Astrocyte of the spinal cord (primary cell): ENCODE measurements around the gene SRGAP3.

Experiments used
- DNase-seq: peaks from one replicate; pipeline ENCODE4 v3.0.0; 2011; ENCODE audit warnings: low read depth, low spot score
- H3K4me3 ChIP-seq: 2 replicates; pipeline ENCODE4 v1.5.1; 2011; ENCODE audit warnings: low read depth, mild to moderate bottlenecking, low read length, moderate library complexity
- CTCF ChIP-seq: IDR thresholded peaks from 2 replicates; pipeline ENCODE4 v1.5.1; 2012; ENCODE audit warnings: low read depth, mild to moderate bottlenecking, low read length, inconsistent platforms
- in situ Hi-C: cut with HindIII; loops from 2 replicates; pipeline ENCODE4 v1.10.0; 2017; ENCODE audit warnings: low sequenced_read_pairs

The SRGAP3 gene

GRCh38 chr3:9102240-9102981 lies 147.0 kb downstream of the SRGAP3 start:
- TF ChIP-seq CTCF, result no peak
- H3K4me3 ChIP-seq, result no peak overlapping the region
- no peak for DNase-seq
- in situ Hi-C loops, result no loop called here

GRCh38 chr3:9101286-9101685 lies 148.2 kb downstream of the SRGAP3 start:
- in situ Hi-C loops, result no loop called here
- H3K4me3 ChIP-seq, result no peak overlapping the region
- TF ChIP-seq CTCF, result no peak
- no peak for DNase-seq

GRCh38 chr3:9100513-9100894 lies 148.9 kb downstream of the SRGAP3 start:
- TF ChIP-seq CTCF, result no peak
- in situ Hi-C loops, result no loop called here
- H3K4me3 ChIP-seq, result no peak overlapping the region
- DNase-seq, result no peak

- in situ Hi-C loops, result no loop called here
Measured at GRCh38 chr3:9099702-9100512, 149.5 kb downstream of the SRGAP3 start.

GRCh38 chr3:9098716-9099675 lies 150.4 kb downstream of the SRGAP3 start:
- DNase-seq, result no peak
- H3K4me3 ChIP-seq, result no peak overlapping the region
- in situ Hi-C loops, result no loop called here
- no peak for TF ChIP-seq CTCF

More at GRCh38 chr3:9099702-9100512, 149.5 kb downstream of the SRGAP3 start:
- no peak for DNase-seq
- TF ChIP-seq CTCF, result no peak
- H3K4me3 ChIP-seq, result no peak overlapping the region

GRCh38 chr3:9097495-9097894 lies 152.0 kb downstream of the SRGAP3 start:
- in situ Hi-C loops, result no loop called here
- DNase-seq, result no peak
- H3K4me3 ChIP-seq, result no peak overlapping the region
- TF ChIP-seq CTCF, result no peak
